Hepatocyte (in vitro differentiated cells): ENCODE results near the gene MYO18B.

Source experiments
- EZH2 ChIP-seq: fragments of 200-600 bp; sonication (generic); IDR thresholded peaks from 2 replicates; pipeline ENCODE4 v1.6.1; 2016; ENCODE audit warnings: antibody characterized with exemption, mild to moderate bottlenecking, borderline replicate concordance
- EZH2phosphoT487 ChIP-seq: fragments of 200-600 bp; sonication (generic); IDR thresholded peaks from one replicate; pipeline ENCODE4 v1.6.1; 2018; ENCODE audit warnings: antibody characterized with exemption, mild to moderate bottlenecking, low read depth, moderate library complexity; ENCODE audit not compliant: unreplicated experiment, severe bottlenecking
- TF ChIP-seq, protein P1 (sequence below): fragments of 200-600 bp; sonication (generic); IDR thresholded peaks from 2 replicates; pipeline ENCODE4 v1.5.1; 2016; ENCODE audit warnings: antibody characterized with exemption, mild to moderate bottlenecking; ENCODE audit not compliant: poor library complexity

DNA sequence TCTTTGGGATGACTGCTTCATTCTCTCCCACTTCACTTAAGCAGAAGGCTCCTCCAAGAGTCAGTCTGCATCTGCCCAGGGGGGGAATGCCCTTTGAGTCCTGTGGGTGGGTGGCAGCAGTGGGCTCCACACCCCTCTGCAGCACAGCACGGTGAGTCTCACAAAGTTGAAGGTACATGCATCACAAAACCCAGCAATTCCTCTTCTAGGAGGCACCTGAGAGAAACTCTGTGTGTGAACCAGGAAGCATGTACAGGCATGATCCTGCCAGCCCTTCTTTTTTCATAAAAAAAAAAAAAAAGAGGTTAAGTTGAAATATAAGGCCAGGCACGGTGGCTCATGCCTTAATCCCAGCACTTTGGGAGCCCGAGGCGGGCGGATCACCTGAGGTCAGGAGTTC, 87.2 kb downstream of the MYO18B start:
- TF ChIP-seq, protein P1, sequence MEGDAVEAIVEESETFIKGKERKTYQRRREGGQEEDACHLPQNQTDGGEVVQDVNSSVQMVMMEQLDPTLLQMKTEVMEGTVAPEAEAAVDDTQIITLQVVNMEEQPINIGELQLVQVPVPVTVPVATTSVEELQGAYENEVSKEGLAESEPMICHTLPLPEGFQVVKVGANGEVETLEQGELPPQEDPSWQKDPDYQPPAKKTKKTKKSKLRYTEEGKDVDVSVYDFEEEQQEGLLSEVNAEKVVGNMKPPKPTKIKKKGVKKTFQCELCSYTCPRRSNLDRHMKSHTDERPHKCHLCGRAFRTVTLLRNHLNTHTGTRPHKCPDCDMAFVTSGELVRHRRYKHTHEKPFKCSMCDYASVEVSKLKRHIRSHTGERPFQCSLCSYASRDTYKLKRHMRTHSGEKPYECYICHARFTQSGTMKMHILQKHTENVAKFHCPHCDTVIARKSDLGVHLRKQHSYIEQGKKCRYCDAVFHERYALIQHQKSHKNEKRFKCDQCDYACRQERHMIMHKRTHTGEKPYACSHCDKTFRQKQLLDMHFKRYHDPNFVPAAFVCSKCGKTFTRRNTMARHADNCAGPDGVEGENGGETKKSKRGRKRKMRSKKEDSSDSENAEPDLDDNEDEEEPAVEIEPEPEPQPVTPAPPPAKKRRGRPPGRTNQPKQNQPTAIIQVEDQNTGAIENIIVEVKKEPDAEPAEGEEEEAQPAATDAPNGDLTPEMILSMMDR = no peak
- TF ChIP-seq EZH2phosphoT487 = no peak
- TF ChIP-seq EZH2 = no peak
